ENCODE measurements around the gene TMEM91.

Gene TMEM91

GRCh38 chr19:41415154-41415571 lies 38.8 kb downstream of the TMEM91 start:
- no peak for TF ChIP-seq CTCF (IDR thresholded peaks at IDR 0.05; ENCODE audit: control insufficient read depth, extremely low read depth, insufficient read depth)
- H3K4me3 ChIP-seq (ENCODE audit: low read depth, low read length): no peak overlapping the region
- DNase-seq (ENCODE audit: low read depth): no peak

GRCh38 chr19:41416194-41416674 lies 39.9 kb downstream of the TMEM91 start:
- TF ChIP-seq CTCF (IDR thresholded peaks at IDR 0.05; ENCODE audit: control insufficient read depth, extremely low read depth, insufficient read depth): no peak
- H3K4me3 ChIP-seq (ENCODE audit: low read depth, low read length): no peak overlapping the region
- DNase-seq (ENCODE audit: low read depth): no peak

- H3K4me3 ChIP-seq (ENCODE audit: low read depth, low read length): no peak overlapping the region
- no peak for TF ChIP-seq CTCF (IDR thresholded peaks at IDR 0.05; ENCODE audit: control insufficient read depth, extremely low read depth, insufficient read depth)
- DNase-seq (ENCODE audit: low read depth): no peak
These were observed 44.0 kb downstream of the TMEM91 start for GRCh38 chr19:41420101-41420880.

- no peak for DNase-seq (ENCODE audit: low read depth)
- no peak for TF ChIP-seq CTCF (IDR thresholded peaks at IDR 0.05; ENCODE audit: control insufficient read depth, extremely low read depth, insufficient read depth)
These were observed 45.0 kb downstream of the TMEM91 start for GRCh38 chr19:41421314-41421713.

GRCh38 chr19:41421973-41422372 lies 45.6 kb downstream of the TMEM91 start:
- no peak overlapping the region for H3K4me3 ChIP-seq (ENCODE audit: low read depth, low read length)
- no peak for TF ChIP-seq CTCF (IDR thresholded peaks at IDR 0.05; ENCODE audit: control insufficient read depth, extremely low read depth, insufficient read depth)
- DNase-seq (ENCODE audit: low read depth): no peak

More at GRCh38 chr19:41421314-41421713, 45.0 kb downstream of the TMEM91 start:
- H3K4me3 ChIP-seq (ENCODE audit: low read depth, low read length): no peak overlapping the region

- H3K4me3 ChIP-seq (ENCODE audit: low read depth, low read length): no peak overlapping the region
- DNase-seq (ENCODE audit: low read depth): no peak
- TF ChIP-seq CTCF (IDR thresholded peaks at IDR 0.05; ENCODE audit: control insufficient read depth, extremely low read depth, insufficient read depth): no peak
These were observed 46.1 kb downstream of the TMEM91 start for GRCh38 chr19:41422456-41422855.

- TF ChIP-seq CTCF (IDR thresholded peaks at IDR 0.05; ENCODE audit: control insufficient read depth, extremely low read depth, insufficient read depth): no peak
- H3K4me3 ChIP-seq (ENCODE audit: low read depth, low read length): no peak overlapping the region
- DNase-seq (ENCODE audit: low read depth): no peak
These were observed 46.6 kb downstream of the TMEM91 start for GRCh38 chr19:41422955-41423354.

Measured in LNCaP clone FGC (cell line).